Measurements from ENCODE around the gene RRP1B.

GRCh38 chr21:43717967-43718871 is 58.9 kb downstream of the RRP1B start:
- no peak for TF ChIP-seq CTCF (IDR thresholded peaks at IDR 0.05)
- no peak for TF ChIP-seq EZH2 (IDR thresholded peaks at IDR 0.05; ENCODE audit: borderline replicate concordance, insufficient read depth, low read depth, low read length, poor library complexity, severe bottlenecking)

Data from B cell (primary cell).